Raji (cell line): ENCODE measurements around the gene BDNF.

Experiments
- POLR2A ChIP-seq: IDR thresholded peaks from 2 replicates; pipeline ENCODE4 v1.6.1; 2011; ENCODE audit warnings: low read depth, low read length, control low read depth; ENCODE audit not compliant: insufficient read depth

The BDNF gene

DNA sequence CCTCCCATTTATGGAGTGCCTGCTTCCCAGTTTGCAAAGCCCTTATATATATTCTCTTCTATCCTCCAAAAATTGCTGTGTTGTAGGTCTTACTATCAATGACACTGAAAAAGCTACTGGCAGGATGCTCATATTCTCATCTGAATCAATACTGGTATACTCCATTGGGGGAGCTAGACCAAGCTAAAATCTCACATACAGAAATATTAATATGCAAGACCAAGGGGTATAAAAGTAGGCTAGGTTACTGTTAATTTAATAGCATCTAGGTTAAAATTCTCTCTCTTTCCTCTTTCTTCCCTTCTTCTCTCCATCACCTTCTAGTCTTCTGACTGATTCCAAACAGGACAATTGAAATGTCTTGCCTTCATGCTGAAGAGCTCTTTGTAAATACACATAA lies 17.1 kb upstream of the BDNF start:
- no peak for TF ChIP-seq POLR2A

GRCh38 chr11:27716835-27717234 lies 16.6 kb upstream of the BDNF start:
- TF ChIP-seq POLR2A = no peak

DNA sequence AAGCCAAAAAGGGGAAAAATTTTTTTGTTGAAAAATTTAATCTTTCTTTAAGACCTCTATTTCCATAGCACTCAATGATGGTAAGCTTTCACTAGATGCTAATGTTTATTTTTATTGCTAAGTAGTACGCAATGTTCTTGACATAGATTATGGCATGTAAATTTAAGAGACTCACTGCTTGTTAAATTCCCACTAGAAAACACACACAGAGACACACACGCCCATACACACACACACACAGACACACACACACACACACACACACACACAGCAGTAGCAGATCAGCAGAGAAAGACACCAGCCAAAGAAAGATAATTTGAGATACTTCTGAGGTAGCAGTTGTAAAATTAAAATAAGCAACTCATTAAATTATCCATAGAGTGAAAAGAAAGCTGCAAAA lies 16.0 kb upstream of the BDNF start:
- TF ChIP-seq POLR2A = no peak

GRCh38 chr11:27711725-27712124 lies 11.5 kb upstream of the BDNF start:
- TF ChIP-seq POLR2A = no peak

DNA sequence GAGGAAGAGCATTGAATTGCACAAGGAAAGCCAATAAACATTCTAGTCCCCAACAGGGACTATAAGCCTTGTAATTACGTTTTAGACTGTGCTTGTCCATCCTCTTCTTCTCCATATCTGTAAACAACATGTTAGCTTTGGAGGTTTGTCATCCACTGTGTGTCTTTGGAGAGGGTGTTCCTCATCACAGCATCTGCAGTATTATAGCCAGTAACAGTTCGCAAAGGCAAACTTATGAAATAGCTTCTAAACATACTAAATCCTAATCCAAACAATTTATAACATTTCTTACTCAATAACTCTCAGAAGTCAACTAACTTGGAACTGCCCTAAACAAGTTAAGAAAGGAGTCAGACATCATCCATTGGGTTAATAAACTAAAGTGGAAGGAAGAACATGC lies 10.3 kb upstream of the BDNF start:
- TF ChIP-seq POLR2A = no peak

DNA sequence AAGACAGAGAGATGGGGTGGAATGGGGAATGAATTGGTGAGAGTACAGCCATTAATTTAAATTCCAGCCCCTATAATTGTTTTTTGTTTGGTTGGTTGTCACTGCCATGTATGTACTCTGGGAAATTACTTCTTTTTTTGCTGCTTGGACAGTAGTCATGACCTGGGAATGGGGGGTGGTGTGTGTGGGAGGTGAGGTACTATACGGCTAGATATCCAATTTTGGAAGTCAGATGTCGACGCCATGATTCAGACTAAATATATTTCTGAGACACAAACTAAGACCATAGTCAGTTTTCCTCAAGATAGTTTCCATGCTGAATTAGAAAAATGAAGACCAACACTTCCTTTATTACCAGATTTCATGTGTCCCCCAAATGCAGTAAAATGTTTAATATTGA lies 7.4 kb upstream of the BDNF start:
- no peak for TF ChIP-seq POLR2A

DNA sequence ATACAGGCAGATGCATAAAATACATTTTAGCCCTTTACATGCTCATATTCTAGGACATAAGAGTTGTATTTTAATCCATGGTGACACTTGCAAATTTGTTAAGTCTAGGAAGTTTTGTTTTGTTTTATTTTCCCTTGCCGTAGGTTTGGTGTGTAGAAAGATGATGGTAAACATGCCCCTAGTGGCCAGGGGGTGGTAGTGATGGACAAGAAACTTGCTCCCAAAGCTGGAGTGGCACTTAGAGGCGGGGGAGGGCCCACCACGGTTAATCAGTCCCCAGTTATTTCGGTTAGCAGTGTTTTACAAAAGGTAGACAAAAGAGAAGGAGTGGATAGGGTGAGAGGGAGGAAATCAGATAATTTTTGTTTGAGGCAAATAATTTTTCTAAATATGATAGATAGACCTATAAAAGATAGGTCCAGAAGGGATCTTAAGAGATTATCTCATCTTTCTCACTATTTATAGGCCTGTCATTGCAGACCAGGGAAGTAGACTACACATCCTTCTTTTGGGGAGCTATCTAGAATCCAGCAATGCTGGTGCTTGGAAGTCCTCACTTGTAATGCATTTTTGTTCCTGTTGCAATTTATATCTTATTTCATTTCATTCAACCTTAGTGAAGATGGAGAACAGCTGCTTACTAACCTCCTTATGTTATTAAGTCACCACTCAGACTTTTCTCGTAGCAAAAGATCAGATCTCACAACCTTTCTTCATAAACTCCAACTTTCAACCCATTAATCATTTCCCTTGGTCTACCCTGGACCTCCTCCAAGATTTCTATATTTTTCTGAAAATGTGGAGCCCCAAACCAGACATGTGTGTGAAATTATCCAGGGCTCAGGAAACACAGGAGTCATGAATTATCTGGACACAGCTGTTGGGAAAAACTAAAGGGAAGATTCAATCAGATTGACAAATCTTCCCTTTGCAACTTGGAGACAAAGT lies 5.9 kb upstream of the BDNF start:
- TF ChIP-seq POLR2A = no peak

DNA sequence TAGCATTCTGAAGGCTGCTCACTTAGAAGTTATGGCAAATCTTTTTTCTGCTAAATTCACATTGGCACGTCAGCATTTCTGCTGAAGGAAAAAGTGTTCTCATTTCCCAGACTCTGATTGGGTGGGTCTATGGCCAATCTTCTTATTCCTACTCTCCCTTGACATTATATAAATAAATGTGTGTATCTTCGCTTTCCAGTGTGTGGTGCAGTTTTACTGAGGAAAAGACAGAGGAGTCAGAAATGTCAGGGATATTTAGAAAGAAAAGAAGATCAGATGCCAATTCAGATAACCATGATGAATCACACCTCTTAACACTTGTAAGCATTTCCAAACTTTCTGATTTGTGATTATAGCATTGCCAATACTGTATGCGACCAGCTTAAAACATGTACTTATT lies 3.2 kb upstream of the BDNF start:
- no peak for TF ChIP-seq POLR2A

- no peak for TF ChIP-seq POLR2A
These were observed 2.6 kb upstream of the BDNF start for GRCh38 chr11:27702811-27703210.

GRCh38 chr11:27701355-27702105 lies 1.3 kb upstream of the BDNF start:
- TF ChIP-seq POLR2A = no peak

GRCh38 chr11:27699926-27700350 lies 317 bp downstream of the BDNF start:
- no peak for TF ChIP-seq POLR2A

DNA sequence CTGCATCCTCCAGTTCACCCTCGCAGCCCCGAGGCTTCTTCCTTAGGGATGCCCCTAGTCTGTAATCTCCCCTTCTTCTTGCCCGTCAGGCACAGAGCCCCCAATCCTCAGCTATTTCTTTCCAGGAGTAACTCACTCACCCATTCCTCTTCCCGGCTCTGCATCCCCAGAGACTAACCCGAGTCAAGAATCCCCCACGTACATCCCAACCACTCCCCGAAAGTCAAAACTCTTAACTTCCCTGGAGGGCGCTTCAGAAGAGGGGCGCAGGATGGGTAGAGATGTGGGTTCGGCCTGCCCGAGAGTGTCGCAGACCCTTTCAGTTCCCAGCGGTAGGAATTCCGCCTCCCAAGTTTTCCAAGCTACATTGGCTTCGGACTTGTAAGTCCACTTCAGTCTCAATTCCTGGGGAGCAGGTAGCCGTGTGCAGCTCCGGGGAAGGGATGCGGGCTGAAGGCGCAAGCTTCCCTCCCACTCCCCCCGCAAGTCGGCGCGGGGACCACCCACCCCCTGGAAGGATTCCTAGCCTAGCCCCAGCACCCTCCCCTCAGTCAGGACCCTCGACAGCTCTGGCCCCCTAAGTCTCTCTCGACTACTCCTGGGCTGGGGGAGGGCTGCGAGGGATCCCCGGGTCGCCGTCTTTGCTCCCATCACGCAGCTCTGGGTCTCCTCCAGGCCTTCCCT lies 871 bp downstream of the BDNF start:
- no peak for TF ChIP-seq POLR2A

- TF ChIP-seq POLR2A = peak; percentile 33; the same call in 1 of the 2 replicates
These were observed 1.4 kb downstream of the BDNF start for GRCh38 chr11:27698872-27699241.

- TF ChIP-seq POLR2A = no peak
These were observed 2.5 kb downstream of the BDNF start for GRCh38 chr11:27697679-27698275.

- TF ChIP-seq POLR2A = no peak
These were observed 3.3 kb downstream of the BDNF start for GRCh38 chr11:27696961-27697360.
